ENCODE measurements around the gene CNTNAP5.

DNA sequence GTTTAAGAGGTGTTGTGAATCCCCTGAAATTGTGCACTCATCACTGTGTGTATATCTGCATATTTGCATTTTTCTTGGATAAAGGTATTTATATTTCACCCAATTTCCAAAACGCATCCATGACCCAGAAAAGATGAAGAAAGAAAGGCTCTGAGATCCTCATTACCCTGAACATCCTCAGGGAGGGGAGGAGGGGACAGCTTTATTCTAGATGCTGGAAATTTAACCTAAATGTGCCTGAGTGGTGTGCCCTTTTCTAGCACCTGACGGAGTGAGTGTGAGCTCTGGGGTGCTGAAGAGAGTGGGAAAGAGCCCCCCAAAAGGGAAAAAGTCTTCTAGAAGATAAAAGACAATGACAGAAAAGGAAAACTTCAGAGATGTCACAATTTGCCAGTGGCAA is 20.8 kb downstream of the CNTNAP5 start:
- TF ChIP-seq, protein P1, sequence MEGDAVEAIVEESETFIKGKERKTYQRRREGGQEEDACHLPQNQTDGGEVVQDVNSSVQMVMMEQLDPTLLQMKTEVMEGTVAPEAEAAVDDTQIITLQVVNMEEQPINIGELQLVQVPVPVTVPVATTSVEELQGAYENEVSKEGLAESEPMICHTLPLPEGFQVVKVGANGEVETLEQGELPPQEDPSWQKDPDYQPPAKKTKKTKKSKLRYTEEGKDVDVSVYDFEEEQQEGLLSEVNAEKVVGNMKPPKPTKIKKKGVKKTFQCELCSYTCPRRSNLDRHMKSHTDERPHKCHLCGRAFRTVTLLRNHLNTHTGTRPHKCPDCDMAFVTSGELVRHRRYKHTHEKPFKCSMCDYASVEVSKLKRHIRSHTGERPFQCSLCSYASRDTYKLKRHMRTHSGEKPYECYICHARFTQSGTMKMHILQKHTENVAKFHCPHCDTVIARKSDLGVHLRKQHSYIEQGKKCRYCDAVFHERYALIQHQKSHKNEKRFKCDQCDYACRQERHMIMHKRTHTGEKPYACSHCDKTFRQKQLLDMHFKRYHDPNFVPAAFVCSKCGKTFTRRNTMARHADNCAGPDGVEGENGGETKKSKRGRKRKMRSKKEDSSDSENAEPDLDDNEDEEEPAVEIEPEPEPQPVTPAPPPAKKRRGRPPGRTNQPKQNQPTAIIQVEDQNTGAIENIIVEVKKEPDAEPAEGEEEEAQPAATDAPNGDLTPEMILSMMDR (IDR thresholded peaks at IDR 0.05) = no peak
- no peak for TF ChIP-seq EZH2 (IDR thresholded peaks at IDR 0.05)
- TF ChIP-seq EZH2phosphoT487 (IDR thresholded peaks at IDR 0.05) = no peak
